22Rv1 (cell line): ENCODE measurements around the gene IFTAP.

Experiments
- ZFX ChIP-seq: fragments of 450-650 bp; IDR thresholded peaks from 2 replicates; pipeline ENCODE4 v1.6.1; 2017; ENCODE audit warnings: antibody characterized with exemption, borderline replicate concordance
- TF ChIP-seq, protein P1 (sequence below): fragments of 450-650 bp; IDR thresholded peaks from 2 replicates; pipeline ENCODE4 v1.5.1; 2017; ENCODE audit warnings: mild to moderate bottlenecking

DNA sequence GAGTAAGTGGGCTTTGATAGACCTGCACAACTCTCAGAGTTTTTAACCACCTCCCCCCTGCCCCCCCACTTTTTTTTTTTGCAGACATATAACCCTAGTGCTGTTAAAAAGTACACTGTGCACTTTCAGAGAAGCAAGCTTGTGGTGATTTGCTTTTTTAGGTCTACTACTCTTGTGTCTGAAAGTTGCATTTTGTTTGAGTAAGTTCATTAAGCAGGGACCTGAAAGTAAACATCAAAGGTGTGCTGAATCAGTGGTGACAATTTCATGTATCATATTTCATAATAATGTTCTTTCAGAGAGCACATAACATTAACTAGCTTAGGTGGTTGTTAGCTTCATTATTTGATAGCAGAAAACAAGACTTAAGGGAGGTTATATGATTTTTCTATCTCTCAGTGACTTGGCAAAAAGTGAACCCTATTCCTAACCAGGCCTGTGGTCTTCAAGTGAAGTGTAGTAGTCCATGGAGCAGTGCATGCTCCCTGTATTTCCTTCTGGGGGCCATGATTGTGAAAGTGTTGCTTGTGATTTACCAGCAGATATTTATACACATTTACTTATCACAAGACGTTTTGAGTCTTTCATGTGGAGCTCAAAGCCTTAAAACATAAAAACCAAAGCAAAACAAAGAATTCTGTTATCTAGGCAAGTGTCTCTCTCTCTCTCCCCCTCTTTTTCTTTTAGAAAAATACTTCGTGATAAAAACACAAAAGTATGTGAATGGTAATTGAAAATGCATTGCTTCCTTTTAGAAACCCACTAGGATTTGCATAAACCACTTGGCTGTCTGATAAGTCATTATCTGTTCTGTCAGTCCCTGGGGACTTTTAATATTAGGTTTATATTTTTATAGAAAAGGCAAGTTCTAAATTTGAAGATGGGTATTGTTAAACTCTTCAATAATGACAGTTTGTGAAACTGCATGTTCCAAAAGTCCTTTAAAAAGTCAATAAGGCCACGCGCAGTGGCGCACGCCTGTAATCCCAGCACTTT is 11.2 kb downstream of the IFTAP start:
- TF ChIP-seq, protein P1, sequence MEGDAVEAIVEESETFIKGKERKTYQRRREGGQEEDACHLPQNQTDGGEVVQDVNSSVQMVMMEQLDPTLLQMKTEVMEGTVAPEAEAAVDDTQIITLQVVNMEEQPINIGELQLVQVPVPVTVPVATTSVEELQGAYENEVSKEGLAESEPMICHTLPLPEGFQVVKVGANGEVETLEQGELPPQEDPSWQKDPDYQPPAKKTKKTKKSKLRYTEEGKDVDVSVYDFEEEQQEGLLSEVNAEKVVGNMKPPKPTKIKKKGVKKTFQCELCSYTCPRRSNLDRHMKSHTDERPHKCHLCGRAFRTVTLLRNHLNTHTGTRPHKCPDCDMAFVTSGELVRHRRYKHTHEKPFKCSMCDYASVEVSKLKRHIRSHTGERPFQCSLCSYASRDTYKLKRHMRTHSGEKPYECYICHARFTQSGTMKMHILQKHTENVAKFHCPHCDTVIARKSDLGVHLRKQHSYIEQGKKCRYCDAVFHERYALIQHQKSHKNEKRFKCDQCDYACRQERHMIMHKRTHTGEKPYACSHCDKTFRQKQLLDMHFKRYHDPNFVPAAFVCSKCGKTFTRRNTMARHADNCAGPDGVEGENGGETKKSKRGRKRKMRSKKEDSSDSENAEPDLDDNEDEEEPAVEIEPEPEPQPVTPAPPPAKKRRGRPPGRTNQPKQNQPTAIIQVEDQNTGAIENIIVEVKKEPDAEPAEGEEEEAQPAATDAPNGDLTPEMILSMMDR = no peak
- no peak for TF ChIP-seq ZFX
